ENCODE data around the gene LIFR. TPM values are rescaled to one million over a fixed set of nuclear protein-coding genes. Genes with fewer than 3 reads are reported as not detected.

The LIFR gene
- total RNA-seq, 2 donors from 2014 or later: 81.7 to 85.9 TPM

- Mint-ChIP-seq H3K4me1 (peaks cover 9% of the 10 kb centered on the region), H3K9me3 (no peaks in the 10 kb centered on the region), H3K27me3 (ENCODE audit: insufficient read depth) (no peaks in the 10 kb centered on the region), H3K27ac (no peak overlapping the region), H3K36me3 (ENCODE audit: low read depth) (peaks cover 51% of the 10 kb centered on the region), H3K4me3 (no peak overlapping the region)
- WGBS, 2 experiments (ENCODE audit: insufficient coverage in 1 of 2, insufficient read length in 1 of 2): 96 to 100% methylated on average over 1 to 3 of the region's 3 CpGs
- Histone ChIP-seq H3K36me3 (ENCODE audit: control insufficient read depth, insufficient read depth, low read length) (peaks cover 91% of the 10 kb centered on the region), H3K27ac (ENCODE audit: low read depth, low read length) (no peak overlapping the region), H3K27me3 (ENCODE audit: control insufficient read depth, insufficient read depth, low read length, poor library complexity, severe bottlenecking) (no peaks in the 10 kb centered on the region), H3K4me3 (ENCODE audit: low read length) (no peak overlapping the region), H3K4me1 (ENCODE audit: control insufficient read depth, insufficient read depth, low read length) (no peaks in the 10 kb centered on the region), H3K9me3 (ENCODE audit: control insufficient read depth, low read length) (no peaks in the 10 kb centered on the region), H3K9ac (ENCODE audit: extremely low read depth, low read length, poor library complexity, severe bottlenecking) (no peak overlapping the region)
- no peak for DNase-seq
- no peak for TF ChIP-seq CTCF (conservative IDR thresholded peaks at IDR 0.05)
Measured at GRCh38 chr5:38515092-38515491, 41.4 kb downstream of the LIFR start.

GRCh38 chr5:38509185-38509584, 47.3 kb downstream of the LIFR start:
- DNase-seq: no peak
- 88 to 93% methylated on average over 4 to 5 of the region's 5 CpGs for WGBS, 2 experiments (ENCODE audit: insufficient coverage in 1 of 2, insufficient read length in 1 of 2)
- Histone ChIP-seq H3K9ac (ENCODE audit: extremely low read depth, low read length, poor library complexity, severe bottlenecking) (no peak overlapping the region), H3K27me3 (ENCODE audit: control insufficient read depth, insufficient read depth, low read length, poor library complexity, severe bottlenecking) (no peaks in the 10 kb centered on the region), H3K4me3 (ENCODE audit: low read length) (no peak overlapping the region), H3K27ac (ENCODE audit: low read depth, low read length) (no peak overlapping the region), H3K36me3 (ENCODE audit: control insufficient read depth, insufficient read depth, low read length) (peaks cover 96% of the 10 kb centered on the region), H3K4me1 (ENCODE audit: control insufficient read depth, insufficient read depth, low read length) (no peaks in the 10 kb centered on the region), H3K9me3 (ENCODE audit: control insufficient read depth, low read length) (no peaks in the 10 kb centered on the region)
- Mint-ChIP-seq H3K4me1 (peaks cover 9% of the 10 kb centered on the region), H3K27me3 (ENCODE audit: insufficient read depth) (no peaks in the 10 kb centered on the region), H3K9me3 (no peaks in the 10 kb centered on the region), H3K4me3 (no peak overlapping the region), H3K36me3 (ENCODE audit: low read depth) (peaks cover 38% of the 10 kb centered on the region), H3K27ac (no peak overlapping the region)
- no peak for TF ChIP-seq CTCF (conservative IDR thresholded peaks at IDR 0.05)

- TF ChIP-seq CTCF (conservative IDR thresholded peaks at IDR 0.05): no peak
- no peaks in the 10 kb centered on the region for H3K9me3 Mint-ChIP-seq
- WGBS, 2 experiments (ENCODE audit: insufficient coverage in 1 of 2, insufficient read length in 1 of 2): 98 to 100% methylated on average over 1 to 3 of the region's 3 CpGs
Measured at GRCh38 chr5:38506302-38506701, 50.1 kb downstream of the LIFR start.

More at GRCh38 chr5:38506302-38506701, 50.1 kb downstream of the LIFR start:
- no peaks in the 10 kb centered on the region for H3K4me1 ChIP-seq (ENCODE audit: control insufficient read depth, insufficient read depth, low read length)
- Mint-ChIP-seq H3K36me3 (ENCODE audit: low read depth) (peaks cover 32% of the 10 kb centered on the region), H3K27ac (no peak overlapping the region), H3K27me3 (ENCODE audit: insufficient read depth) (no peaks in the 10 kb centered on the region), H3K4me1 (peaks cover 2% of the 10 kb centered on the region), H3K4me3 (no peak overlapping the region)
- no peaks in the 10 kb centered on the region for H3K9me3 ChIP-seq (ENCODE audit: control insufficient read depth, low read length)
- H3K27ac ChIP-seq (ENCODE audit: low read depth, low read length): no peak overlapping the region
- H3K4me3 ChIP-seq (ENCODE audit: low read length): no peak overlapping the region
- no peaks in the 10 kb centered on the region for H3K27me3 ChIP-seq (ENCODE audit: control insufficient read depth, insufficient read depth, low read length, poor library complexity, severe bottlenecking)
- H3K36me3 ChIP-seq (ENCODE audit: control insufficient read depth, insufficient read depth, low read length): peaks cover 99% of the 10 kb centered on the region
- no peak for DNase-seq
- H3K9ac ChIP-seq (ENCODE audit: extremely low read depth, low read length, poor library complexity, severe bottlenecking): no peak overlapping the region

All from endodermal cell (in vitro differentiated cells).